GM21723 (cell line): ENCODE data around the gene EFCAB3.
"Not testable (repeated sequence)": the region's sequence is repeated elsewhere in the genome, so short reads cannot be mapped to it uniquely, and the experiment has no call there.

ENCODE experiments used
- ATAC-seq: cut with Tn5 transposase; IDR thresholded peaks from one replicate; pipeline ENCODE4 v1.9.1; 2021; ENCODE audit warnings: mild to moderate bottlenecking, moderate library complexity; ENCODE audit not compliant: unreplicated experiment

Gene EFCAB3

GRCh38 chr17:62380253-62380652 lies at the start of gene EFCAB3:
EFCAB3 (plus strand) TSS chr17:62380553; CDS start chr17:62382980, 2,427 bp downstream.
- ATAC-seq: no peak

- ATAC-seq: no peak
These were observed 43.8 kb upstream of the EFCAB3 start for GRCh38 chr17:62336527-62336926.

GRCh38 chr17:62343764-62344270 lies 36.5 kb upstream of the EFCAB3 start:
- ATAC-seq: no peak

- ATAC-seq: no peak
These were observed 29.2 kb upstream of the EFCAB3 start for GRCh38 chr17:62351176-62351575.

DNA sequence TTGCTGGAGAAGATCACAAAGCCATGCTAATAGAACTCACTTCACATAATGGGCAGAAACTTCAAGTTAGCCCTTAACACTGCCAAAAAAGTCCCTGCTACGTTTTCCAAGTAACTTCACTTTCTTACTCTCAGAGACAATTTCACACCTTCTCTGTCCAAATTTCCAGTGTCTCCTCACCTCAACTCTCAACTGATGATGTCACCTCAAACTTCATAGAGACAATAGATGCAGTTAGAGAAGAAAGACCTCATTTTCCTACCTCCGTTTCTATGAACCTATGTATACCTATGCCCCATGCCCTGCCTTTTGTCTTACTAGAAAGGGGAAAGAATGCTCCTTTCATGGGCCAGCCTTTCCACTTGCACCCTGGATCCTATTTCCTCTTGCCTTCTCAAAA lies 14.2 kb upstream of the EFCAB3 start:
- ATAC-seq: no peak

GRCh38 chr17:62381561-62381960 lies 1.2 kb downstream of the EFCAB3 start:
- ATAC-seq: no peak

DNA sequence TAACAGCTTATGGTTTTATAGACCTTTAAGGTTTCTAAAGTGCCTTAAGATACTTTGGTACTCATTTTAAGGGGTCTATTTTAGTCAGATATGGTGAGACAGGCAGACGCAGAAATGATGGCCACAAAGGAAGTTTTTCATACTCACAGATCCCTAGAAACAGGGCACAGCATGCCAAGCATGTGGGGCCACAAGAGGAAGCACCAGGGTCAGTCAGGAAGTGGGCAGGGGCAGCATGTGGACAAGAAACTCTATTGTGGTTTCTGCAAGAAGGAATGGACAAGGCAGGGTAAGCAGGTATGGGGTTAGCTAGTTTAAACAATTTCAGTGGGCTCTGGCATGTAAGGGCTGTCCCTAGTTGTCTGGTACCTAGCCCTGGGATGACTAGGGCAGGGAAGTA lies 8.5 kb downstream of the EFCAB3 start:
- no peak for ATAC-seq

GRCh38 chr17:62392908-62393307 lies 12.6 kb downstream of the EFCAB3 start:
- ATAC-seq: no peak

- ATAC-seq: no peak
These were observed 18.5 kb downstream of the EFCAB3 start for GRCh38 chr17:62398891-62399290.

- ATAC-seq: no peak
These were observed 25.1 kb downstream of the EFCAB3 start for GRCh38 chr17:62405451-62405850.

DNA sequence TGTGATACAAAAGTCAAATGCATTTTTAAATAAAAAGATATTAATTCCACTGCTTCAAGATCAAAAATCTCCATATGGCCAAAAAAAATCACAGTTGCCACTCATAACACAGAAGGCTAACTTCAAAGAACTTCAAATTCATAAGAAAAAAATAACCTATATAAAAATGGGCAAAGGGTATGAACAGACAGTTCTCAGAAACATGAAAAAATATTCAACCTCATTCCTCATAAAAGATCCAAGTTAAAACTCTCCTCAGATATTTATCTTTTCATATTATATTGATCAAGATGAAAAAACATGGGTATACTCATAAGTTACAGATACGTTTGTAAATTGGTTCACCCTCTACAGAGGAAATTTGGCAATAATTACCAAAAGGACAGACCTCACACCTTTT lies 32.7 kb downstream of the EFCAB3 start:
- ATAC-seq: not testable (repeated sequence)

DNA sequence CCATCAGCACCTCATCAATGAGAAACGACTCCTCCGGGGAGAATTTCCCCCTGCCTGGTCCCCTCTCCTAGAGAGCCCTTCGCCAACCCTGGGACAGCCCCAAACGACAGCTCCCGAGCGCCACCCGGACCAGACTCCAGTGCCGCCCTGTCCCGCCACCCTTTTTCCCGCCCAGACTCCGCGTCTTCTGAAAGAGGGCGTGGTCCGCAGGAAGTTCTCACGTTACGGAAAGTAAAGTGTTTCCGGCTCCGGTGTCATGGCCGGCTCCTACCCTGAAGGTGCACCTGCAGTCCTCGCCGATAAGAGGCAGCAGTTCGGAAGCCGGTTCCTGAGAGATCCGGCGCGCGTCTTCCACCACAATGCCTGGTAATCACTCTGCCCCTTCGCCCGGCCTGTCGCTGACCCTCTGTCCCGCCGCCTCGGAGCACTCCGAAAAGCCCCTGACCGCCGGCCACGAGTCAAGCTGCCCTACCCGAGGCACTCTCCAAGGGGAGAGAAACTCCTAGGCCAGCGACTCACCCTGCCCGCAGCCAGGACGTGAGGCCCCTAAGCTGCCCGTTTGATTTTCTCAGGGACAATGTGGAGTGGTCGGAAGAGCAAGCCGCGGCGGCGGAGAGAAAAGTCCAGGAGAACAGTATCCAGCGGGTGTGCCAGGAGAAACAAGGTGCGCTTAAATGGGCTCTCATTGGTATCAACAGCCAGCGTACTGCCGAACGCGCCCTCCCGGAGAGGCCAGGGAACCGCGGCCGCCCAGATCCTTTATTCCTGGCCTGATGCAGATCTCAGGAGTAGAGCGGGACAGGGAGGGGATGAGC lies 43.5 kb downstream of the EFCAB3 start, which contains the start of gene METTL2A:
TSS of gene METTL2A (plus strand) at position 251 of the 815 bp plus-strand sequence. CDS start at position 257, 6 bp downstream.
- ATAC-seq: peak; percentile 90

GRCh38 chr17:62426214-62426613 lies 45.9 kb downstream of the EFCAB3 start:
- not testable (repeated sequence) for ATAC-seq

GRCh38 chr17:62435251-62435650 lies 54.9 kb downstream of the EFCAB3 start:
- not testable (repeated sequence) for ATAC-seq

GRCh38 chr17:62441181-62441580 lies 60.8 kb downstream of the EFCAB3 start:
- ATAC-seq: not testable (repeated sequence)

- no peak for ATAC-seq
These were observed 63.7 kb downstream of the EFCAB3 start for GRCh38 chr17:62444063-62444462.

GRCh38 chr17:62445791-62446190 lies 65.4 kb downstream of the EFCAB3 start:
- not testable (repeated sequence) for ATAC-seq

DNA sequence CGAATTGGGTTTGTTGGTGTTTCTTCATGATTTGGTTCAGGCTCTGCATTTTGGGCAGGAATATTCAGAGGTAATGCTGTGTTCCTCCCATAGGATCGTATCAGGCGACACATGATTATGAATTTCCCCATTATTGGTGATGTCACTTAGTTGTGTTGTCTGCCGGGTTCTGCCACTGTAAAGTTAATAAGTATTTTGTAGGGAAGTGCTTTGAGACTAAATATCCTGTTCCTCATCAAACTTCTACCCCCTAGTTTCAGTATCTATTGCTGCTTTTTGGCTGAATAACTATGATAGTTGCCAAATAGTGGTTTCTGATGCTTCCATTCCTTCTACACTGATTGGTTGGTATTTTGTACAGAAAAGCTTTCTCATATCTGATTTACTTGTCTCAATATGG lies 71.8 kb downstream of the EFCAB3 start:
- ATAC-seq: not testable (repeated sequence)

DNA sequence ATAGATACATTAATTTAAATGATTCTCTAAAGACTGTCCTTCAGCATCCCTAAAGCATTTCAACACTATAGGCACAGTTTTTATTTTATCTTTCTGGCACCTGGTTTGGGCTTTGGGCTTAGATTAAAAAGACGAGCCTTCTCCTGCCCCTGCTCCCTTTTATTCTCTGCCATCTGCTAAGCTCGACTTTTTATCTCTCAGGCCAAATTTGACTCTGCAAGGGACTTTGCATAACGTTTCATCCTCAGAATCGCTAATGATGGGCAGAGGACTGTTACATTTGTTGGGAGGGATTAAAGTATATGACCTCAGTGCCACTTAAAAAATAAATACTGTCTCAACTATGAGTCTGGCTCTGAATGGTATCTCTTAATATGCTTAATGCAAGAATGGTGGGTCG lies 72.7 kb downstream of the EFCAB3 start:
- not testable (repeated sequence) for ATAC-seq

DNA sequence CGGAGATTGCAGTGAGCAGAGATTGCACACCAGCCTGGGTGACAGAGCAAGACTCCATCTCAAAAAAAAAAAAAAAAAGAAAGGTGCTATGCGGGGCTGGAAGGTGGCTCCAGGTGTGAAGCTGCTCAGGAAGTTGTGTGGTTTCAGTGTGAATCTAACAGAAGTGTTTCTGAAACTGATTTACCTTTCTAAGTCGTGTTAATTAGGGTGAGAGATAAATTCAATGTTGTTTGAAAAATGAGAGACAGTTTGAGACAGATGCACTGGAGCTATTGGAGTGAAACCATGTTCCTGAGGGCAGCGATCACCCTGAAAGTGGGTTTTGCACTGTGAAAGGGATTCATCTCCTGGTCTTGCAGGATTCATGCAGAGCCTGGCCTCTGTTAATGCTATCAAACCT lies 73.3 kb downstream of the EFCAB3 start:
- peak; percentile 17 for ATAC-seq

GRCh38 chr17:62454111-62454510 lies 73.8 kb downstream of the EFCAB3 start:
- ATAC-seq: peak; percentile 62

DNA sequence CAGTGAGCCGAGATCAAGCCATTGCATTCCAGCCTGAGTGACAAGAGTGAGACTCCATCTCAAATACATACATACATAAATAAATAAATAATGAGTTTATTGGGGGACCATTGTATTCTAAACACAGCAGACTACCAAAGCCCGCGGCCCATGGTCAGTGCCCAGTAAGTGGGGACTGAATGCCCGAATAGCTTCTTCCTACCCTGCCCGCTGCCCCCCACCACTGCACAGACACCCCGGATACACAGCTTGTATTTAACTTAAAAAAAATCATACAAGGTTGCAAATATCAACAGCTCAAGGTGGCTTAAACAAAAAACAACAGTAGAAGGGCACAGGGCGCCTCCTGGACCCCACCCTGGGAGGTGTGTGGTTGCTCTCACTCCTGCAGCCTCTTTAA lies 75.7 kb downstream of the EFCAB3 start:
- ATAC-seq: no peak
